ENCODE measurements around the gene RIMBP2. TPM values are rescaled to one million over a fixed set of nuclear protein-coding genes. Genes with fewer than 3 reads are reported as not detected.

The RIMBP2 gene
- total and polyA plus RNA-seq, 2 donors (not counting 1 experiment from before 2014, with no cell fraction given): 0.17 TPM; not detected in 1

DNA sequence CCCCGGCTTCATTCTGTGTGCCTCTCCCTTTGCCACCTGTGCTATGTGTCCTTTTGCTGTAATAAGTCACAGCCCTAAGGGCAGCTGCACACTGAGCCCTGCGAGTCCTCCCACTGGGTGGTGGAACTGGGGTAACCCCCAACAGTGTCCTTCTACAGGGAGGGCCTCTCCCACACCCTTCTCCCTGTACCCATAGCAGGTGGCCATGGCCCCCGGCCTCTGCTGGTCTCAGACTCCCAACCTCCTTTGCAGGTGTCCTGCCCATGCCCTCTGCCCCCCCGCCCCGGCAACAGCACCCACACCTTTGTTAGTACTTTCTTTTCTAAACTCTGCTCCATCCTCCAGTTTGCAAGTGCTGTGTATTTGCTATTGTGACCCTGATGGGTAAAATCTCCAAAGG is 206.6 kb downstream of the RIMBP2 start:
- no peak for TF ChIP-seq EZH2 (IDR thresholded peaks at IDR 0.05; ENCODE audit: low read length, missing control alignments)
- TF ChIP-seq CTCF (conservative IDR thresholded peaks at IDR 0.05 in 1 of 2, IDR thresholded peaks at IDR 0.05 in 1 of 2; ENCODE audit: low read depth in 1 of 2, low read length in 2 of 2): no peak
- Histone ChIP-seq H3K9ac (ENCODE audit: insufficient read depth, low read length) (no peak overlapping the region), H3K4me2 (ENCODE audit: extremely low read depth, insufficient read depth, low read length) (no peak overlapping the region), H3K27ac (ENCODE audit: insufficient read depth, low read length) (no peak overlapping the region), H2AFZ (ENCODE audit: low read length) (no peak overlapping the region), H3K4me3 (replicated peaks in 1 of 4; ENCODE audit: control extremely low read depth in 1 of 4, insufficient read depth in 1 of 4, low read depth in 3 of 4, low read length in 4 of 4) (no peak overlapping the region), H3K4me1 (ENCODE audit: control insufficient read depth, extremely low read depth, insufficient read depth, low read length) (no peaks in the 10 kb centered on the region), H3K79me2 (ENCODE audit: control insufficient read depth, insufficient read depth, low read length) (no peaks in the 10 kb centered on the region), H3K36me3 (ENCODE audit: control insufficient read depth, insufficient read depth, low read length) (no peaks in the 10 kb centered on the region), H3K27me3 (ENCODE audit: control insufficient read depth, insufficient read depth, low read length) (no peaks in the 10 kb centered on the region), H3K9me3 (ENCODE audit: control insufficient read depth, insufficient read depth, low read depth, low read length) (no peaks in the 10 kb centered on the region), H4K20me1 (ENCODE audit: control insufficient read depth, extremely low read depth, insufficient read depth, low read length) (no peaks in the 10 kb centered on the region)
- DNase-seq (ENCODE audit: low read depth in 2 of 2): no peak

DNA sequence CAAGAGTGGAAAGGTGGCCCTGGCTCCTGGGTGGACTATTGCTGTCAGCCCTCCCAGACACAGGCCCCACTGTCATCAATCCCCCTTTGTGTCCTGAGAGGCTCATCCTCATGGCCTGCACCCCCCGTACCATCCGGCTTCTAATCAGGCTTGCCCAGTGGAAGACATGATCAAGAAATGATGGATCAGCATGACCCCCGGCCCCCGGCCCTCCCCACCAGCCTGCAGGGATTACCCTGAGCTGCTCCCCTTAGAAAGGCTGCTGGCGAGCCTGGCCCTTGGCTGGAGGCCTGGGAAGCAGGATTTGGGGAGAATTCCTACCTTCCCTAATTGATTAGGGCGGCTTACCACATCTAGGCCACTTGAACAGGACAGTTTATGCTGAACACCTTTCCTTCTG is 207.3 kb downstream of the RIMBP2 start:
- DNase-seq (ENCODE audit: low read depth in 2 of 2): no peak
- Histone ChIP-seq H3K9ac (ENCODE audit: insufficient read depth, low read length) (no peak overlapping the region), H2AFZ (ENCODE audit: low read length) (no peak overlapping the region), H3K4me2 (ENCODE audit: extremely low read depth, insufficient read depth, low read length) (no peak overlapping the region), H3K9me3 (ENCODE audit: control insufficient read depth, insufficient read depth, low read depth, low read length) (no peaks in the 10 kb centered on the region), H3K27ac (ENCODE audit: insufficient read depth, low read length) (no peak overlapping the region), H3K4me3 (replicated peaks in 1 of 4; ENCODE audit: control extremely low read depth in 1 of 4, insufficient read depth in 1 of 4, low read depth in 3 of 4, low read length in 4 of 4) (no peak overlapping the region), H4K20me1 (ENCODE audit: control insufficient read depth, extremely low read depth, insufficient read depth, low read length) (no peaks in the 10 kb centered on the region), H3K27me3 (ENCODE audit: control insufficient read depth, insufficient read depth, low read length) (no peaks in the 10 kb centered on the region), H3K4me1 (ENCODE audit: control insufficient read depth, extremely low read depth, insufficient read depth, low read length) (no peaks in the 10 kb centered on the region), H3K79me2 (ENCODE audit: control insufficient read depth, insufficient read depth, low read length) (no peaks in the 10 kb centered on the region), H3K36me3 (ENCODE audit: control insufficient read depth, insufficient read depth, low read length) (no peaks in the 10 kb centered on the region)
- TF ChIP-seq EZH2 (IDR thresholded peaks at IDR 0.05; ENCODE audit: low read length, missing control alignments): no peak
- TF ChIP-seq CTCF (conservative IDR thresholded peaks at IDR 0.05 in 1 of 2, IDR thresholded peaks at IDR 0.05 in 1 of 2; ENCODE audit: low read depth in 1 of 2, low read length in 2 of 2): no peak

DNA sequence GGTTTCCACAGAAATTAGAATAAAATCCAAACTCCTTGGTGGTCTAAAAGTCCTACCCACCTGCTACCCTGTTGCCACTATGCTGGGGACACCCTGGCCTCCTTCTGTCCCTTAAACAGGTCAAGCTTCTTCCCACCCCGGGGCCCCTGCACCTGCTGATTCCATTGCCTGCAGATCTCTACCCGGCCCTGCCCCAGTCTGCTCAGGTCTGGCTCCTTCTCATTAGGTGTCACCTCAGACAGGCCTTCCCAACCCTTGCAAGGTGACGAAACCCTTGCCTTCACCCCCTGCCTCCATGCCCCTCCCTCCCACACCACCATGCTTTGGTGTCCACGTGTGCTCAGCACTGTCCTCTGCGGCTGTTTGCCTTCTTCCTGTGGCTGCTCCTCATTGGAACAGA is 207.8 kb downstream of the RIMBP2 start:
- Histone ChIP-seq H4K20me1 (ENCODE audit: control insufficient read depth, extremely low read depth, insufficient read depth, low read length) (no peaks in the 10 kb centered on the region), H2AFZ (ENCODE audit: low read length) (no peak overlapping the region), H3K79me2 (ENCODE audit: control insufficient read depth, insufficient read depth, low read length) (no peaks in the 10 kb centered on the region), H3K9ac (ENCODE audit: insufficient read depth, low read length) (no peak overlapping the region), H3K4me1 (ENCODE audit: control insufficient read depth, extremely low read depth, insufficient read depth, low read length) (no peaks in the 10 kb centered on the region), H3K27ac (ENCODE audit: insufficient read depth, low read length) (no peak overlapping the region), H3K4me3 (replicated peaks in 1 of 4; ENCODE audit: control extremely low read depth in 1 of 4, insufficient read depth in 1 of 4, low read depth in 3 of 4, low read length in 4 of 4) (no peak overlapping the region), H3K4me2 (ENCODE audit: extremely low read depth, insufficient read depth, low read length) (no peak overlapping the region), H3K36me3 (ENCODE audit: control insufficient read depth, insufficient read depth, low read length) (no peaks in the 10 kb centered on the region), H3K27me3 (ENCODE audit: control insufficient read depth, insufficient read depth, low read length) (no peaks in the 10 kb centered on the region), H3K9me3 (ENCODE audit: control insufficient read depth, insufficient read depth, low read depth, low read length) (no peaks in the 10 kb centered on the region)
- TF ChIP-seq CTCF (conservative IDR thresholded peaks at IDR 0.05 in 1 of 2, IDR thresholded peaks at IDR 0.05 in 1 of 2; ENCODE audit: low read depth in 1 of 2, low read length in 2 of 2) (no peak), EZH2 (IDR thresholded peaks at IDR 0.05; ENCODE audit: low read length, missing control alignments) (no peak)
- DNase-seq (ENCODE audit: low read depth in 2 of 2): no peak

Data from fibroblast of lung (primary cell).